Amniotic stem cell (primary cell): Measurements from ENCODE around the gene ZNF700.
"Not testable (repeated sequence)": the region's sequence is repeated elsewhere in the genome, so short reads cannot be mapped to it uniquely, and the experiment has no call there.

Source experiments
- DNase-seq: peaks from one replicate; lab custom pipeline; 2025; lab: John Stamatoyannopoulos, UW

Gene ZNF700

GRCh38 chr19:11941361-11941887, 16.5 kb downstream of the ZNF700 start:
- not testable (repeated sequence) for DNase-seq

DNA sequence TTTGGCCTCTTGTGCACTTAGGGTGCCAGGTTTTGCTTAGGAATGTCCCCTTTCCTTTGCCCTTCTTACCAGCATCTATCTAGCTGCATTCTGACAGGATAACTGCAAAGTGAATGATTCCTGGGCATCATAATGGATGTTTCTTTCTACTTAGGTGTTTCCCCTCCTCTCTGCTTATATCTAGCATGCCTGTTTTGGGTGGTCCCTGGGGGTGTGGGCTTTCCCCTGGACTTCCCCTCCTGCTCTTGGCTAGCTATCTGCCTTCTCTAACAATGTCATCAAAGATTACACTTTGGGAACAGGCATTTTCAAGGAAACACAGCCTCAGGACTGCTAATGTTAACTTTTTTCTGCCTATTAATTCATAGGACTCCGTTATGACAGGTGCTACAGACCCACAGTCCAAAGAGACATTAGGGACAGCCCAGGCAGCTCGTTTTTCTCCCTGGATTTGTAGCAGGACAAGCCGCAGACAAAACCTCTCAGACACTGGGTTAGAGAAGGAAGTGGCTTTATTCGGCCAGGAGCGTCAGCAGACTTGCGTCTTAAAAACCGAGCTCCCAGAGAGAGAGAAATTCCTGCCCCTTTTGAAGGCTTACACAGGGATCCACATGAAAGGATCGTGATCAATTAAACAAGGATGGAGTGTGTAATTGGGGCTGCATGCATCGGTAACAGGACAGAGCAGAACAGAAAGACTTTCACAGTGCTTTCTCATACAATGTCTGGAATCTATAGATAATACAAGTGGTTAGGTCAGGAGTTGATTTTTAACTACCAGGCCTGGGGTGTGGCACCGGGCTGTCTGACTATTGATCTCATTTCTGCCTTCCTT, 17.3 kb downstream of the ZNF700 start:
- DNase-seq, result no peak

DNA sequence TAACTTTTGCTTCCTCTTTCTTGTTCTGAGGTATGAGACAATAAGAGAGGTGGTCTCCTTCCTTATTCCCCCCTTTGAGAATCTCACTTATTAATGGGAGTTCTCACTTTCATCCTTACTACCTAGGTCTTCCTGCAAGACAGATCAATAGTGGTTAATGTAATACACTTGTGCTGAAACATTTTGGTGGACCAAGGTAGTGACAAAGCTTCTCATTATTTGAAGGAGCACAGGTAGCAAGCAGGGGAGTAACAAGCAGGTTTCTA, 17.9 kb downstream of the ZNF700 start:
- DNase-seq, result no peak

GRCh38 chr19:11944656-11945055, 19.7 kb downstream of the ZNF700 start:
- no peak for DNase-seq

- no peak for DNase-seq
These were observed 23.7 kb downstream of the ZNF700 start for GRCh38 chr19:11948646-11949045.

GRCh38 chr19:11949201-11949600, 24.3 kb downstream of the ZNF700 start:
- DNase-seq, result no peak

- not testable (repeated sequence) for DNase-seq
These were observed 24.7 kb downstream of the ZNF700 start for GRCh38 chr19:11949614-11950080.

- DNase-seq, result no peak
These were observed 25.4 kb downstream of the ZNF700 start for GRCh38 chr19:11950312-11950711.

DNA sequence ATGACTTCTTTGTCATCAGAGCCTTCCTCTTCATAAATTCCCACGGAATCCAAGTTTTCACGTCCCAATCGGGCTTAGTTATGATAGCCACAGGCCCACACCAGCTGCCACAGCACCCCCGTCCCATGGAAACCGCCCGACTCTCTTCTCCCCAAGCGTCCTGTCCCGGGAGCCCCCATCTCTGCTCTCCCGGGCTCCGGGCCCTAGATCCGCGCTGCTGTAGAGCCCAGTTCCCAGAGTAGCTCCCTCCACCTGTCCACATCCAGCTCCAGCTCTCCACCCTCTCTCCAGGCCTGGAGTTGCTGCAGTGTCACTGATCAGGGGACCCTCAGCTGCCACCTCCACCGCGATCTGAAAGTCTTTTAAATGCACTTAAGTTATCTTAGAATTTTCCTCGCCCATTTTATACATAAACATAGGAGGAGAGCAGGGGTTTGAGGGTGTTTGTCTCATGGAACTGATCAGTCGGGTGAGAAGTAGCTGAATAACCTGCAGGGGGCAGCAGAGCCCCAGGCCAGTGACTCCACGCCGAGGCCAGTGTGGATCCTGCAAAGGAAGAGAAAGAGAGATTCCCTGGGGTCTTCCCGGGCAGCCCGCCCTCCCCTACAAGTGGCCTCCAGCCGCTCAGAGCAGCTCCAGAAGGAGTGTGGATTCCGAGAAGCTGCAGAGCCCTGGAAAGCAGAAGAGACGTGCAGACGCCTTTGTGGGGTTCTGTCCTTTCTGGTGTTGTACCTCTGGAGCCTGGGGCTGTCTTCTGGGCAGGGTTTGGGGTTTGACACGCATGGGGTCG, 38.9 kb downstream of the ZNF700 start:
- peak; percentile 51 for DNase-seq

GRCh38 chr19:11964496-11964857, 39.6 kb downstream of the ZNF700 start:
- DNase-seq, result peak; percentile 28

- DNase-seq, result peak; percentile 90
These were observed 40.1 kb downstream of the ZNF700 start, which contains the start of gene ZNF763 for GRCh38 chr19:11964858-11965645. TSS of gene ZNF763 (plus strand) at chr19:11965040. CDS start at chr19:11965209, 169 bp downstream.

- DNase-seq, result no peak
These were observed 45.3 kb downstream of the ZNF700 start for GRCh38 chr19:11970174-11970573.

GRCh38 chr19:11971041-11971440, 46.1 kb downstream of the ZNF700 start:
- no peak for DNase-seq

DNA sequence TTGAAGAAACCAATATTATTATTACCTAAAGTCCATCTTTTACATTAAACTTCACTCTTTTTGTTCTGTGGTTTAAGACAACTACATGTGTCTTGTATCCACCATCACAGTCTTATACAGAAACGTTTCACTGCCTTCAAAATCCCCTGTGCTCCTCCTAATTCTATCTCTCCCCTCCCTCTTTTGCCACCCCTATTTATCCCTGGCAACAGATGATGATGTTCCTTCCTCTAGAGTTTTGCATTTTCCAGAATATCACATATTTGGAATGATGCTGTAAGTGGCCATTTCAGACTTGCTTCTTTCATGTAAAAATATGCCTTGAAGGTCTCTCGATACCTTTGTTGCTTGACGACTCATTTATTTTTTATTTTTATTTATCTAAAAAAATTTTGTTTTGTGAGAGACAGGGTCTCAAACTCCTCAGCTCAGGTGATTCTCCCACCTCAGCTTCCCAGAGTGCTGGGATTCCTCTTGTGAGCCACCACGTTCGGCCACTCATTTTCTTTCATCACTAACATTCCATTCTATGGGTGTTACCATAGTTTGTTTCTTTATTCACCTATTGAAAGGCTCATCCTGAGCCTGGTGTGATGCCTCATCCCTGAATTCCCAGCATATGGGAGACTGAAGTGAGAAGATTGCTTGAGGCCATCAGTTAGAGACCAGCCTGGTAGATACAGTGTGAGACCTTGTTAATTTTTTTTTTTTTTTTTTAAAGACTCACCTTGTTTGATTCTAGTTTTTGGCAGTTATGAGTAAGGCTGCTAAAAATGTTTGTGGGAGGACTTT, 48.3 kb downstream of the ZNF700 start:
- no peak for DNase-seq

GRCh38 chr19:11978492-11979100, 53.7 kb downstream of the ZNF700 start:
- no peak for DNase-seq

DNA sequence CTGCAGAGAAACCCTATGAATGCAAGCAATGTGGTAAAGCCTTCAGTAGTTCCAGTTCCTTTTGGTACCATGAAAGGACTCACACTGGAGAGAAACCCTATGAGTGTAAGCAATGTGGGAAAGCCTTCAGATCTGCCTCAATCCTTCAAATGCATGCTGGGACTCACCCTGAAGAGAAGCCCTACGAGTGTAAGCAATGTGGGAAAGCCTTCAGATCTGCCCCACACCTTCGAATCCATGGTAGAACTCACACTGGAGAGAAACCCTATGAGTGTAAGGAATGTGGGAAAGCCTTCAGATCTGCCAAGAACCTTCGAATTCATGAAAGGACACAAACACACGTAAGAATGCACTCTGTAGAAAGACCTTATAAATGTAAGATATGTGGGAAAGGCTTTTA, 54.6 kb downstream of the ZNF700 start:
- no peak for DNase-seq

DNA sequence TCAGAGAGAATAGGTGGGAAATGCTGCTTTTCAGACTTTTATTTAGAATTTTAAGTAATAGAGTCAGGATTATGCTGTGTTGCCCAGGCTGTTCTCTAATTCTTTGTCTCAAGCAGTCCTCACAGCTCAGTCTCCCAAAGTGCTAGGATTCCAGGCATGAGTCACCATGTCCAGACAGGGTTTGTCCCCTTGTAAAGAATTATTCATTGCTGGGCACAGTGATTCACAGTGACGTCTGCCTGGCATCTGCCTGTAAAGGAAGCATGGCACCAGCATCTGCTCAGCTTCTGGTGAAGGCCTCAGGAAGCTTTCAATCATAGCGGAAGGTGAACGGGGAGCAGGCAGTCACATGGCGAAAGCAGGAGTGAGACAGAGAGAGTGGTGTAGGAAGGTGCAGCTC, 57.6 kb downstream of the ZNF700 start:
- no peak for DNase-seq

- DNase-seq, result no peak
These were observed 60.1 kb downstream of the ZNF700 start for GRCh38 chr19:11984986-11985385.

GRCh38 chr19:11986754-11987153, 61.8 kb downstream of the ZNF700 start:
- DNase-seq, result no peak

GRCh38 chr19:11987405-11988281, 62.7 kb downstream of the ZNF700 start:
- peak; percentile 96 for DNase-seq
